KMS-11 (cell line): ENCODE results near the gene MUC3A.
"Not testable (repeated sequence)": the region's sequence is repeated elsewhere in the genome, so short reads cannot be mapped to it uniquely, and the experiment has no call there.

Experiments used
- H2AFZ ChIP-seq: fragments of 200-600 bp; sonication (generic); 2 replicates; pipeline ENCODE4 v1.6.1; 2016; ENCODE audit warnings: antibody characterized with exemption, mixed run types, low read depth
- H3K27ac ChIP-seq: fragments of 200-600 bp; sonication (generic); 2 replicates; pipeline ENCODE4 v1.6.1; 2016; ENCODE audit warnings: mild to moderate bottlenecking, mixed run types
- H3K27me3 ChIP-seq: fragments of 200-600 bp; sonication (generic); 2 replicates; pipeline ENCODE4 v1.6.1; 2017; ENCODE audit warnings: mild to moderate bottlenecking, low read depth, mixed run types, moderate library complexity; ENCODE audit not compliant: insufficient read depth
- H3K36me3 ChIP-seq: fragments of 200-600 bp; sonication (generic); 2 replicates; pipeline ENCODE4 v1.6.1; 2017; ENCODE audit warnings: mild to moderate bottlenecking, mixed run types; ENCODE audit not compliant: insufficient read depth
- H3K4me1 ChIP-seq: fragments of 200-600 bp; sonication (generic); 2 replicates; pipeline ENCODE4 v1.6.1; 2016; ENCODE audit warnings: mild to moderate bottlenecking, low read depth, mixed run types; ENCODE audit not compliant: poor library complexity, severe bottlenecking
- H3K4me2 ChIP-seq: fragments of 200-600 bp; sonication (generic); 2 replicates; pipeline ENCODE4 v1.7.0; 2016; ENCODE audit warnings: mild to moderate bottlenecking, mixed run types
- H3K4me3 ChIP-seq: fragments of 200-600 bp; sonication (generic); IDR thresholded peaks from 2 replicates; pipeline ENCODE4 v1.6.1; 2017; ENCODE audit warnings: low read depth, low read length, mixed read lengths; ENCODE audit not compliant: insufficient read depth
- H3K79me2 ChIP-seq: fragments of 200-600 bp; sonication (generic); 2 replicates; pipeline ENCODE4 v1.6.1; 2016; ENCODE audit warnings: low read depth, mixed run types; ENCODE audit not compliant: insufficient read depth
- H3K9ac ChIP-seq: fragments of 200-600 bp; sonication (generic); 2 replicates; pipeline ENCODE4 v1.6.1; 2016; ENCODE audit warnings: mild to moderate bottlenecking, mixed run types
- H4K20me1 ChIP-seq: fragments of 200-600 bp; sonication (generic); 2 replicates; pipeline ENCODE4 v1.6.1; 2016; ENCODE audit warnings: mild to moderate bottlenecking, mixed run types; ENCODE audit not compliant: insufficient read depth
- TF ChIP-seq, protein P1 (sequence below): fragments of 200-600 bp; sonication (generic); conservative IDR thresholded peaks from 2 replicates; pipeline ENCODE4 v1.6.1; 2017; ENCODE audit warnings: low read depth, mild to moderate bottlenecking, antibody characterized with exemption, low read length, moderate library complexity, mixed read lengths

The MUC3A gene

DNA sequence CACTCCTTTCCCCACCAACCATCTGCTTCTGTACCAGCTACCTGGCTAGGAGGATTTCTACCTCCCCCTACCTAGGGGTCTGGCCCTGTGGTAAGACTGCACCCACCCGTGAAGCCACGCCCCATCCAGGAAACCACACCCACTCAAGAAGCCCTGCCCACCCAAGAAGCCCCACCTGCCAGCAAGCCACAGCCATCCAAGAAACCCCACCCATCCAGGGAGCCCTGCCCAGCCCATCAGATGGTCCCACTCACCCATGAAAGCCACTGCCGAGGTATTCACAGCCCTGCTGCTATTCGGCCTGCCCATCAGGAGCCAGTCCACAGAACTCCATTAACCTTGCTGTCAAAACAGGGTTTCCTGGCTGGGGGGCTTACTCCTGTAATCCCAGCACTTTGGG, 15.6 kb upstream of the MUC3A start:
- no peak overlapping the region for H3K27ac ChIP-seq
- no peak overlapping the region for H2AFZ ChIP-seq
- H4K20me1 ChIP-seq, result no peaks in the 10 kb centered on the region

DNA sequence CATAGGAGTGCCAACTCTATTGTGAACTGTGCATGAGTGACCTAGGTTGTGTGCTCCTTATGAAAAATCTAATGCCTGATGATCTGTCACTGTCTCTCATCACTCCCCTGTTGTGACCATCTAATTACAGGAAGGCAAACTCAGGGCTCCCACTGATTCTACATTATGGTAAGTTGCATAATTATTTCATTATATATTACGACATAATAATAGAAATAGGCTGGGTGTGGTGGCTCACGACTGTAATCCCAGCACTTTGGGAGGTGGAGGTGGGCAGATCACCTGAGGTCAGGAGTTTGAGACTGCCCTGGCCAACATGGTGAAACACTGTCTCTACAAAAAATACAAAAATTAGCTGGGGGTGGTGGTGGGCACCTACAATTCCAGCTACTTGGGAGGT, 14.0 kb upstream of the MUC3A start:
- H3K4me2 ChIP-seq, H2AFZ ChIP-seq, H3K79me2 ChIP-seq, H3K36me3 ChIP-seq, H3K9ac ChIP-seq, H3K4me3 ChIP-seq, H3K4me1 ChIP-seq, H3K27ac ChIP-seq, H4K20me1 ChIP-seq: not testable (repeated sequence)
- peaks cover 68% of the 10 kb centered on the region for H3K27me3 ChIP-seq

More for the DNA sequence above, 15.6 kb upstream of the MUC3A start:
- Histone ChIP-seq H3K4me3 (no peak overlapping the region), H3K4me1 (no peaks in the 10 kb centered on the region), H3K9ac (no peak overlapping the region), H3K36me3 (no peaks in the 10 kb centered on the region), H3K4me2 (no peak overlapping the region), H3K79me2 (no peaks in the 10 kb centered on the region), H3K27me3 (peaks cover 74% of the 10 kb centered on the region)
- TF ChIP-seq, protein P1, sequence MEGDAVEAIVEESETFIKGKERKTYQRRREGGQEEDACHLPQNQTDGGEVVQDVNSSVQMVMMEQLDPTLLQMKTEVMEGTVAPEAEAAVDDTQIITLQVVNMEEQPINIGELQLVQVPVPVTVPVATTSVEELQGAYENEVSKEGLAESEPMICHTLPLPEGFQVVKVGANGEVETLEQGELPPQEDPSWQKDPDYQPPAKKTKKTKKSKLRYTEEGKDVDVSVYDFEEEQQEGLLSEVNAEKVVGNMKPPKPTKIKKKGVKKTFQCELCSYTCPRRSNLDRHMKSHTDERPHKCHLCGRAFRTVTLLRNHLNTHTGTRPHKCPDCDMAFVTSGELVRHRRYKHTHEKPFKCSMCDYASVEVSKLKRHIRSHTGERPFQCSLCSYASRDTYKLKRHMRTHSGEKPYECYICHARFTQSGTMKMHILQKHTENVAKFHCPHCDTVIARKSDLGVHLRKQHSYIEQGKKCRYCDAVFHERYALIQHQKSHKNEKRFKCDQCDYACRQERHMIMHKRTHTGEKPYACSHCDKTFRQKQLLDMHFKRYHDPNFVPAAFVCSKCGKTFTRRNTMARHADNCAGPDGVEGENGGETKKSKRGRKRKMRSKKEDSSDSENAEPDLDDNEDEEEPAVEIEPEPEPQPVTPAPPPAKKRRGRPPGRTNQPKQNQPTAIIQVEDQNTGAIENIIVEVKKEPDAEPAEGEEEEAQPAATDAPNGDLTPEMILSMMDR, result no peak

DNA sequence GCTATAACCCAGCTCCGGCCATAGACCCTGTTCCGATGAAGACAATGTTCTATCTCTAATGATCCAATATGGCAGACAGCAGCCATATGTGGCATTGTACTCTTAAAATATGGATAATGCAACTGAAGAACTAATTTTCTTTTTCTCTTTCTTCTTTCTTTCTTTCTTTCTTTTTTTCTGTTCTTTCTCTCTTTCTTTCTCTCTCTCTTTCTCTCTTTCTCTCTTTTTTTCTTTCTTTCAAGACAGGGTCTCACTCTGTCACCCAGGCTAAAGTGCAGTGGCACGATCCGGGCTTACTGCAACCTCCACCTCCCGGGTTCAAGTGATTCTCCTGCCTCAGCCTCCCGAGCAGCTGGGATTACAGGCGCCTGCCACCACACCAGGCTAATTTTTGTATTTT, 13.2 kb upstream of the MUC3A start:
- not testable (repeated sequence) for H3K79me2 ChIP-seq, H3K4me2 ChIP-seq, H3K9ac ChIP-seq, H3K4me3 ChIP-seq, H3K27ac ChIP-seq, H2AFZ ChIP-seq, H3K36me3 ChIP-seq, H4K20me1 ChIP-seq, H3K4me1 ChIP-seq
- H3K27me3 ChIP-seq, result peaks cover 63% of the 10 kb centered on the region

DNA sequence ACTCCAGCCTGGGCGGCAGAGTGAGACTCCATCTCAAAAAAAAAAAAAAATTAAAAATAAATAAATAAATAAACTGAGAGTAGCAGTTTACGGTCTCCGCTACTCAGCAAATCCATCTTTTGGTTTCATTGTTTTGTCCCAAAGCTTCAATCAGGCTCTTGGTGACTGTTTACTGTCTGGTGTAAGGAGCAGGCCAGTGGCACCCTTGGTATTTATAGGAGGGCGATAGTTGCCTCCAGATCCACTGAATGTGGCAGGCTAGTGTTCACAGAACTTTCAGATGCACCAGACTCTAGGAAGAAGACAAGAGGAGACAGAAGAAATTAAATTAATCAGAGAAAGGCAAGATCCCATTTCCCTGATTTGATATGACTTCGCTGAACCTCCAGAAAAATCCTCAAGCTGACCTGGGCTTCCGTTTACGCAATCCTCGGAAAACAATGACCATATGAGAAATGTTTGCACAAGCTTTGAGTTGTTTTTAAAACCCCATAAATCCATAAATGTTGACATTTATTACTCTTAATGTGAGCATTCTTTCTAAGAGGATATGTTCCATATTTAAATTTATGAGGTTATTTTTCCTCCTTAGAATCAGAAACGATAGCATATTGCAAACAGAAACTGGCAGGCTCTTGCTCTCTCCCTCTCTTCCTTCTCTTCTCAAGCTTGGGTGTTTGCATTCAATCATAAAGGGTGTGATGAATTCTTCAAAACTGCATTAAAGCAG, 7.1 kb upstream of the MUC3A start:
- TF ChIP-seq, protein P1, result no peak
- no peaks in the 10 kb centered on the region for H4K20me1 ChIP-seq
- no peak overlapping the region for H3K27ac ChIP-seq
- H2AFZ ChIP-seq, result no peak overlapping the region
- no peak overlapping the region for H3K4me2 ChIP-seq
- H3K36me3 ChIP-seq, result no peaks in the 10 kb centered on the region
- no peak overlapping the region for H3K4me3 ChIP-seq
- H3K27me3 ChIP-seq, result peaks cover 15% of the 10 kb centered on the region; the same call in 1 of the 2 replicates
- no peaks in the 10 kb centered on the region for H3K79me2 ChIP-seq
- no peaks in the 10 kb centered on the region for H3K4me1 ChIP-seq
- H3K9ac ChIP-seq, result no peak overlapping the region

DNA sequence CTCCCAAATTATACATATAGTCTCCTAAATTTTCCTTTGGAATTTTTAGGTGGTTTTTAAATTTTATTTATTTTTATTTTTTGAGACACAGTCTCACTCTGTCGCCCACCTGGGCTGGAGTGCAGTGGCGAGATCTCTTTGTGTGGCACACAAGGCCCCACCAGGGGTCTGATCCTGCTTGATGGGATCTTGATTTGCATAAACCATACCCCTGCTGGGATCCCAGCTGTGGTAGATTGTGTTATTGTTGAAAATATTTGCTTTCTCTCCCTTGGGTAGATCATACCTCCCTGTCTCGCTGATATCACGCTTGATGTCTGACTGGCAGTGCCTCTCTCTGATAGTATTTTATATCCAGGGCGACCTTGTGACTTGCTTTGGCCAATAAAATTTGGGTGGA, 5.6 kb upstream of the MUC3A start:
- H3K27me3 ChIP-seq, result peaks cover 14% of the 10 kb centered on the region; the same call in 1 of the 2 replicates
- no peak overlapping the region for H2AFZ ChIP-seq
- no peaks in the 10 kb centered on the region for H3K36me3 ChIP-seq
- H3K4me1 ChIP-seq, result no peaks in the 10 kb centered on the region
- H3K79me2 ChIP-seq, result no peaks in the 10 kb centered on the region
- H3K4me3 ChIP-seq, result no peak overlapping the region
- H3K9ac ChIP-seq, result no peak overlapping the region
- no peak overlapping the region for H3K27ac ChIP-seq
- no peaks in the 10 kb centered on the region for H4K20me1 ChIP-seq
- TF ChIP-seq, protein P1, result no peak
- H3K4me2 ChIP-seq, result no peak overlapping the region
